Activated B cell treated with CpG ODN at 0.5 μM for 24 hours (primary cell): Measurements from ENCODE around the gene PCP2. TPM values are rescaled to one million over a fixed set of nuclear protein-coding genes. Genes with fewer than 3 reads are reported as not detected.

ENCODE experiments used
- ATAC-seq: fragments of 200-7000 bp; cut with Tn5 transposase; one replicate; pipeline ENCODE4 v1.10.0; 2021; ENCODE audit warnings: low read depth, mild to moderate bottlenecking, moderate library complexity
- CTCF ChIA-PET: fragments of 350-600 bp; sonication (Branson Sonifier 250); formaldehyde crosslinking; loops from one replicate; lab custom pipeline; 2021; ENCODE audit warnings: antibody characterized with exemption; lab: Charles Lee
- POLR2A ChIA-PET: fragments of 350-600 bp; sonication (Branson Sonifier 250); formaldehyde crosslinking; loops from one replicate; lab custom pipeline; 2021; ENCODE audit warnings: antibody characterized with exemption; lab: Charles Lee
- DNase-seq: peaks from one replicate; pipeline ENCODE4 v3.0.0; 2022
- H3K27ac Mint-ChIP-seq: one replicate; pipeline ENCODE4 v1.8.0; 2020; ENCODE audit warnings: mixed read lengths
- H3K27me3 Mint-ChIP-seq: one replicate; pipeline ENCODE4 v1.8.0; 2021; ENCODE audit warnings: mixed read lengths
- H3K36me3 Mint-ChIP-seq: one replicate; pipeline ENCODE4 v1.8.0; 2021; ENCODE audit warnings: low read depth, mixed read lengths
- H3K4me1 Mint-ChIP-seq: one replicate; pipeline ENCODE4 v1.8.0; 2021; ENCODE audit warnings: mixed read lengths
- H3K4me3 Mint-ChIP-seq: one replicate; pipeline ENCODE4 v1.8.0; 2020; ENCODE audit warnings: mild to moderate bottlenecking, mixed read lengths
- H3K9me3 Mint-ChIP-seq: one replicate; pipeline ENCODE4 v1.8.0; 2020; ENCODE audit warnings: mixed read lengths
- intact Hi-C: fragments of 100-400 bp; cut with micrococcal nuclease; formaldehyde crosslinking; loops from one replicate; pipeline ENCODE4 v1.15.1; 2024
- total RNA-seq: library from RNA; stranded (reverse); gene quantifications from 2 replicates; pipeline ENCODE4 v1.2.3, GENCODE V29; 2022
- TF ChIP-seq, protein P1 (sequence below): fragments of 200-600 bp; IDR thresholded peaks from one replicate; pipeline ENCODE4 v1.8.0; 2022; ENCODE audit warnings: antibody characterized with exemption, mild to moderate bottlenecking

Gene PCP2
- total RNA-seq, 1 donor from 2014 or later = 2.1 TPM

DNA sequence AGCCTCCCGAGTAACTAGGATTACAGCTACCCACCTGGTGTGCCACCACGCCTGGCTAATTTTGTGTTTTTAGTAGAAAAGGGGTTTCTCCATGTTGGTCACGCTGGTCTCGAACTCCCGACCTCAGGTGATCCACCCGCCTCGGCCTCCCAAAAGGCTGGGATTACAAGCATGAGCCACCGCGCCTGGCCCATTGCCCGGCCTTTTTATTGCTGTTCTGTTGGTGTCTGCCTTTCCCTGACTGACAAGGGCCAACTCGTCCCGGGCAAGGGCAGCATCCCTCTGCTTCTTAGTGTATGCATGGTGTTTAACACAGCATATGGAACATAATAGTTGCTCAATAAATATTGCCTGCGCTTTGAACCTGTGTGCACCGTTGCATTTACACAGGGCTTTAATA, 29.1 kb upstream of the PCP2 start:
- intact Hi-C loops = no loop called here
- no peak for DNase-seq
- Mint-ChIP-seq H3K27ac (no peak overlapping the region), H3K9me3 (no peaks in the 10 kb centered on the region), H3K4me3 (no peak overlapping the region), H3K36me3 (no peaks in the 10 kb centered on the region), H3K4me1 (peaks cover 13% of the 10 kb centered on the region), H3K27me3 (peaks cover 12% of the 10 kb centered on the region)
- TF ChIP-seq, protein P1, sequence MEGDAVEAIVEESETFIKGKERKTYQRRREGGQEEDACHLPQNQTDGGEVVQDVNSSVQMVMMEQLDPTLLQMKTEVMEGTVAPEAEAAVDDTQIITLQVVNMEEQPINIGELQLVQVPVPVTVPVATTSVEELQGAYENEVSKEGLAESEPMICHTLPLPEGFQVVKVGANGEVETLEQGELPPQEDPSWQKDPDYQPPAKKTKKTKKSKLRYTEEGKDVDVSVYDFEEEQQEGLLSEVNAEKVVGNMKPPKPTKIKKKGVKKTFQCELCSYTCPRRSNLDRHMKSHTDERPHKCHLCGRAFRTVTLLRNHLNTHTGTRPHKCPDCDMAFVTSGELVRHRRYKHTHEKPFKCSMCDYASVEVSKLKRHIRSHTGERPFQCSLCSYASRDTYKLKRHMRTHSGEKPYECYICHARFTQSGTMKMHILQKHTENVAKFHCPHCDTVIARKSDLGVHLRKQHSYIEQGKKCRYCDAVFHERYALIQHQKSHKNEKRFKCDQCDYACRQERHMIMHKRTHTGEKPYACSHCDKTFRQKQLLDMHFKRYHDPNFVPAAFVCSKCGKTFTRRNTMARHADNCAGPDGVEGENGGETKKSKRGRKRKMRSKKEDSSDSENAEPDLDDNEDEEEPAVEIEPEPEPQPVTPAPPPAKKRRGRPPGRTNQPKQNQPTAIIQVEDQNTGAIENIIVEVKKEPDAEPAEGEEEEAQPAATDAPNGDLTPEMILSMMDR = no peak
- no peak for ATAC-seq
- CTCF ChIA-PET = interaction anchor here (0.6 kb wide), 1 partner anchor 21 kb away, joined by 3 read pairs; no protein-coding TSS in a partner anchor
- POLR2A ChIA-PET = interaction anchor here (0.7 kb wide), 2 partner anchors 8 to 18 kb away, joined by 3 to 9 read pairs; no protein-coding TSS in a partner anchor

DNA sequence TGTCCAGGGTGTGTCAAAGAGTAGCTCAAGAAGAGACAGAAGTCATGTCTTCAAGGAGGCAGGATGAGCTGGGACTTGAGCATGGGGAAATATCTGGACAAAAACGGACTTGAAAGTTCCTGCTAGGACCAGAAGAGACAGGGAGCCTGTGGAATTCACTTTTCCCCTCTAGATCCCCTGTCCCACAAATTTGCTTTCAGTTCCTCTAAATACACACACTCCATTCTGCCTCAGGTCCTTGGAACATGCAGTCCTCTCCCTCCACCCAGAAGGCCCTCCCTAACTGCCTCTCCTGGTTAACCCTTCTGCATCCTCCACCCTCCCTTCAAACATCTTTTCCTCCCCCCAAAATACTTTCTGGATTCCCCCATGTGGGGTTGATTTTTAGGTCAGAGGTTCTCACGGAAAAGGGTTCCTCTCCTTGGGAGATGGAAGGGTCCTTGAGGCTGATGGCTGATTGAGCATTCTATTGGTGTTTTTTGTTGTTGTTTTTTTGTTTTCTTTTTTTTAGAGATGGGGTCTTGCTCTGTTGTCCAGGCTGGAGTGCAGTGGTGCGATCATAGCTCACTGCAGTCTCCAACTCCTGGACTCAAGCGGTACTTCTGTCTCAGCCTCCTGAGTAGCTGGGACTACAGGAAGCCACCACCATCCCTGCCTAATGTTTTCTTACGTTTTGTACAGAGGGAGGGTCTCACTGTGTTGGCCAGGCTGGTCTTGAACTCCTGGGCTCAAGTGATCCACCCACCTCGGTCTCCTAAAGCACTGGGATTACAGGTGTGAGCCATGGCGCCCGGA, 28.4 kb upstream of the PCP2 start:
- no peaks in the 10 kb centered on the region for H3K36me3 Mint-ChIP-seq
- TF ChIP-seq, protein P1 = no peak
- intact Hi-C loops = no loop called here
- H3K27ac Mint-ChIP-seq = no peak overlapping the region
- ChIA-PET POLR2A (interaction anchor here (0.6 to 0.7 kb wide), 3 partner anchors 9 to 186 kb away, joined by 3 to 9 read pairs (median 3); no protein-coding TSS in a partner anchor), CTCF (interaction anchor here (1.2 to 2.0 kb wide), 3 partner anchors 10 to 138 kb away, joined by 3 to 6 read pairs (median 4); partner anchors contain the start of gene TRAPPC5)
- no peak for DNase-seq
- peaks cover 12% of the 10 kb centered on the region for H3K27me3 Mint-ChIP-seq
- no peaks in the 10 kb centered on the region for H3K9me3 Mint-ChIP-seq
- H3K4me1 Mint-ChIP-seq = peaks cover 18% of the 10 kb centered on the region
- no peak for ATAC-seq
- no peak overlapping the region for H3K4me3 Mint-ChIP-seq

DNA sequence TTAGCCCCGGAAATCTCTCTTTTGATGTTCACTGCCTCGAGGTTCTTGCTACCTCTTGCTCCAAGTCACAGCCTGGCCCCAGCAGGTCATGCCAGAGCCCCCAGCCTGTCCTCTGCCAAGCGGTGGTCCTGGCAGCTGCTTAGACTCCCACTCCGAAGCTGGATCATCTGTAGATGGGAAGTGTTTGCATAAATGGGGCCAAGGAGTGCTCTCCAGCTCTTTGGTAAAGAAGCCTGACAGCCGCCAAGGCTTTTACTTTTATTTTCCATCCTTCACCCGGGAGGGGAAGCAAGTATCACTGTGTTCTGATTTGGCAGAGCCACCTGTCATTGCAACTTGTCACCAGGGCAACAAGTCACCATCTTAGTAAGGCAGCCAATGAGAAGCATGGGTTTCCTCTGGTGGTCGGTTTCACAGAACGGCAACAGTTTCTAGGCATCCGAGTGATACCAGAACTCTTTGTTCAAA, 24.7 kb upstream of the PCP2 start:
- intact Hi-C loops = loop anchor here (1.0 to 10.0 kb wide), 2 partner anchors 171 to 267 kb away; partner anchors contain the start of genes CTXN1 and SNAPC2
- ATAC-seq = peak; percentile 98
- ChIA-PET CTCF (interaction anchor here (1.0 kb wide), 1 partner anchor 141 kb away, joined by 3 read pairs; no protein-coding TSS in a partner anchor), POLR2A (interaction anchor here (0.7 to 2.1 kb wide), 6 partner anchors 21 to 1752 kb away, joined by 3 to 7 read pairs (median 4); partner anchors contain the start of genes MAP2K7, SNAPC2 and STXBP2)
- TF ChIP-seq, protein P1 = no peak
- no peak for DNase-seq
- no peaks in the 10 kb centered on the region for H3K9me3 Mint-ChIP-seq
- peak overlapping the region; percentile 82 for H3K27ac Mint-ChIP-seq
- peaks cover 5% of the 10 kb centered on the region for H3K27me3 Mint-ChIP-seq
- peaks cover 18% of the 10 kb centered on the region for H3K4me1 Mint-ChIP-seq
- no peaks in the 10 kb centered on the region for H3K36me3 Mint-ChIP-seq
- peak overlapping the region; percentile 70 for H3K4me3 Mint-ChIP-seq

DNA sequence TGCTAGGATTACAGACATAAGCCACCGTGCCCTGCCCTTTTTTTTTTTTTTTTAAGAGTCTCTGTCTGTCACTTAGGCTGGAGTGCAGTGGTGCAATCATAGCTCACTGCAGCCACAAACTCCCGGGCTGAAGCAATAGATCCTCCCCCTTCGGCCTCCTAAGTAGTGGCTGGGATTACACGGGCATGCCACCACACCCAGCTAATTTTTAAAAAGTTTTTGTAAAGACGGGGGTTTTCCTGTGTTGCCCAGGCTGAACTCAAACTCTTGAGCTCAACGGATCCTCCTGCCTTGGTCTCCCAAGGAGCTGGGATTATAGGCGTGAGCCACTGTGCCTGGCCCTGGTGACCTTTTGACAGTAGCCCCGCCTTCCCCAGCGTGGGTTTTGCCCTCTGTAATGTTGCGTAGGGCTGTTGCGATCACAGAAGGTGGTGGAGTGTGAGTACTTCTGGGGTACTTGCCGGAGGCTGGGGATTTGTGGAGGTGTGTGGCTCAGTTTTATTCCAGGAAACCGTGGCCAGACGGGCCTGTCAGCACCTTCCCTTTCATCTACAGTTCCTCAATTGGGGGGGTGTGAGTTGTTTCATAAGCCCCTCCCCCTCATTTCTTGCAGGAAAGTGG, 23.7 kb upstream of the PCP2 start:
- H3K4me3 Mint-ChIP-seq = no peak overlapping the region
- intact Hi-C loops = loop anchor here (10.0 kb wide), 1 partner anchor 268 kb away; the partner anchor contains the start of genes CTXN1 and SNAPC2

More for the DNA sequence above, 23.7 kb upstream of the PCP2 start:
- ChIA-PET POLR2A (interaction anchor here (0.6 to 2.1 kb wide), 7 partner anchors 18 to 263 kb away, joined by 3 to 8 read pairs (median 5); partner anchors contain the start of genes MAP2K7, SNAPC2, STXBP2 and TRAPPC5), CTCF (no interaction called here)
- DNase-seq (no peak), ATAC-seq (no peak)
- Mint-ChIP-seq H3K27ac (no peak overlapping the region), H3K27me3 (peaks cover 5% of the 10 kb centered on the region), H3K9me3 (no peaks in the 10 kb centered on the region), H3K36me3 (no peaks in the 10 kb centered on the region), H3K4me1 (peaks cover 22% of the 10 kb centered on the region)
- TF ChIP-seq, protein P1 = no peak
